ENCODE results near the gene AHCYL2.
A peak's percentile ranks its signal among the peaks of the same experiment; 100 is the strongest.
"Not testable (repeated sequence)": the region's sequence is repeated elsewhere in the genome, so short reads cannot be mapped to it uniquely, and the experiment has no call there.

The AHCYL2 gene

DNA sequence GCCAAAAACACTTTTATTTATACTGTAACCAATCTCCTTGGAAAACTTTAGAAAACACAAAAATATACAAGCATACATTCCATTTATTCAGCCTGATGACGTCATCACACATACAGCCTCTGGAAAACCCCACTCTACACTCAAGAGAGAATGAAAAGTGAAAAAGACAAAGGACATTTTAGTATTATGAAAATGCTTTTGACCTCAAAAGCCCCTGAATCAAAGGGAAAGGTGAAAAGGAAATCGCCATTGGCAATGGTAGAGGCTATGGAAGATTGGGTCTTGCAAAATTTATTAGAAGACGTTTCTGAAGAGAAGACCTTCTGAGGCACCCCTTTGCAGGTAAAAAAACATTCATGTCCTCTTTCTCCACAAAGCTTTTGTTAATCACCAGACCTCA is 126.5 kb downstream of the AHCYL2 start:
- TF ChIP-seq, protein P1, sequence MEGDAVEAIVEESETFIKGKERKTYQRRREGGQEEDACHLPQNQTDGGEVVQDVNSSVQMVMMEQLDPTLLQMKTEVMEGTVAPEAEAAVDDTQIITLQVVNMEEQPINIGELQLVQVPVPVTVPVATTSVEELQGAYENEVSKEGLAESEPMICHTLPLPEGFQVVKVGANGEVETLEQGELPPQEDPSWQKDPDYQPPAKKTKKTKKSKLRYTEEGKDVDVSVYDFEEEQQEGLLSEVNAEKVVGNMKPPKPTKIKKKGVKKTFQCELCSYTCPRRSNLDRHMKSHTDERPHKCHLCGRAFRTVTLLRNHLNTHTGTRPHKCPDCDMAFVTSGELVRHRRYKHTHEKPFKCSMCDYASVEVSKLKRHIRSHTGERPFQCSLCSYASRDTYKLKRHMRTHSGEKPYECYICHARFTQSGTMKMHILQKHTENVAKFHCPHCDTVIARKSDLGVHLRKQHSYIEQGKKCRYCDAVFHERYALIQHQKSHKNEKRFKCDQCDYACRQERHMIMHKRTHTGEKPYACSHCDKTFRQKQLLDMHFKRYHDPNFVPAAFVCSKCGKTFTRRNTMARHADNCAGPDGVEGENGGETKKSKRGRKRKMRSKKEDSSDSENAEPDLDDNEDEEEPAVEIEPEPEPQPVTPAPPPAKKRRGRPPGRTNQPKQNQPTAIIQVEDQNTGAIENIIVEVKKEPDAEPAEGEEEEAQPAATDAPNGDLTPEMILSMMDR (IDR thresholded peaks at IDR 0.05; ENCODE audit: control extremely low read depth, extremely low read depth, low read depth, missing control alignments), result no peak
- DNase-seq (ENCODE audit: extremely low spot score), result peak; percentile 17
- ChIA-PET POLR2A (no interaction called here), CTCF (interaction anchor here (1.2 to 3.3 kb wide), 2 partner anchors 8 to 16 kb away, joined by 6 to 32 read pairs; no protein-coding TSS in a partner anchor)

DNA sequence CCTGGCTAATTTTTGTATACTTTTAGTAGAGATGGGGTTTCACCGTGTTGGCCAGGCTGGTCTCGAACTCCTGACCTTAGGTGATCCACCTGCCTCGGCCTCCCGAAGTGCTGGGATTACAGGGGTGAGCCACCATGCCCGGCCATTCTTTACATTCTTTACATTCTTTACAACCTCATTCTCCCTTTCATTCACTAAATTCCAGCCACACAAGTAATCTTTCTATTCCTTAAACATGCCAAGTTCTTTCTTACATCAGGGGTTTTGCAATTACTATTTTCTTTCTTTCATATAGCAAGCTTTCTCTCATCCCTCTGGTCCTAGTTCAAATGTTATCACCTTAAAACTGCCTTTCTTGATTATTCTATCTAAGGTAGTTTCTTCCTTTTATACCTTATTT is 128.3 kb downstream of the AHCYL2 start:
- POLR2A ChIA-PET; DNase-seq (ENCODE audit: extremely low spot score): not testable (repeated sequence)
- CTCF ChIA-PET, result interaction anchor here (1.1 to 3.3 kb wide), 3 partner anchors 9 to 15 kb away, joined by 4 to 32 read pairs (median 6); no protein-coding TSS in a partner anchor

DNA sequence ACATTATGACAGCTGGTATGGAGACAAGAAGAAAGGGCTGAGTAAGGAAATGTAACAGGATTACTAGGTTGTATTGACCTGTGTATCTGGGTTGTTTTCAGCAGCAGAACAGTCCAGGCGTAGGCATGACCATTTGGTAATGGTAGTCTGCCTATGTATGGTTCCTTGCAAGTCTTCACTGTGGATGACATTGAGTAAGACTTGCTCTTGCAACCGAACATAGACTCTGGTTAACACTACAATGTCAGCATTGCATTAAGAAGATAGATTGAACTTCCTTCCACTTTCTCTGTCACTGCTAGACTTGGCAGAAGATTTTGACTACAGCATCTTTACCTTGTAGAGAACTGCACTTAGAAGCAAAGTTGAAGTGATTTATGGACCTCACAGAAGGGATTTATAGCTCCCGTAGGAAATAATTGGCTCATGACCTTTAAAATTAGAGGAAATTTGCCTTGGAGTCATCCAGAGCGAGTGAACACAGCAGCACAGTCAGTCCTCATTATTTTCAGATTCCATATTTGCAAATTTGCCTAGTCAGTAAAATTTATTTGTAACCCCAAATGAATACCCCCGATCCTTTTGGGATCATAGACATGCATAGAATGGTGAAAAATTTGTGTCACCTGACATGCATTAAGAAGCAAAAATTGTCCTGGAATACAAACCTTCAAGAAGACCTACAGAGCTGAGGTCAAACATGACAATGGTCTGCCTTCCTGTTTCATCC is 129.8 kb downstream of the AHCYL2 start:
- ChIA-PET CTCF (interaction anchor here (1.2 to 17.8 kb wide), 5 partner anchors 9 to 23 kb away, joined by 6 to 255 read pairs (median 12); no protein-coding TSS in a partner anchor), POLR2A (no interaction called here)
- TF ChIP-seq, protein P1 (IDR thresholded peaks at IDR 0.05; ENCODE audit: control extremely low read depth, extremely low read depth, low read depth, missing control alignments), result no peak

DNA sequence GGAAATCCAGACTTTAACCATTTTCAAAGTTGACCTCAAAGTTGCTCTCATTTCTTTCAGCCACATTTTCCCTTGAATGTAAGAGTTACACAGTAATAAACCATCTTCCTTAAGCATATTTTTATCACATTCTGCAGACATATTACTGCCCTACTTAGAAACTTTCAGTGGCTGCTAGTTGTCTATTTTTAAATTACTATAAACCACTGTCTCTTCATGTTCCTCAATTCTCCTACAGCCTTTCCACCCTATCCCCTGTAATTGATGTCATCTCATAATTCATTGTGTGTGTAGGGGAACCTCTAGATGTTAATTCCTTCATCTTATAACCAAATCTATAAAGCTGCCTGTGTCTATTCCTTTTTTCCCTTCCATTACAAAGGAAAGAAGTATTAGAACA is 131.3 kb downstream of the AHCYL2 start:
- DNase-seq (ENCODE audit: extremely low spot score), result no peak
- CTCF ChIA-PET, result interaction anchor here (4.4 to 17.8 kb wide), 2 partner anchors 13 to 21 kb away, joined by 41 to 255 read pairs; no protein-coding TSS in a partner anchor
- POLR2A ChIA-PET, result no interaction called here
- TF ChIP-seq, protein P1 (IDR thresholded peaks at IDR 0.05; ENCODE audit: control extremely low read depth, extremely low read depth, low read depth, missing control alignments), result no peak

More for the DNA sequence above, 129.8 kb downstream of the AHCYL2 start:
- DNase-seq (ENCODE audit: extremely low spot score), result no peak

DNA sequence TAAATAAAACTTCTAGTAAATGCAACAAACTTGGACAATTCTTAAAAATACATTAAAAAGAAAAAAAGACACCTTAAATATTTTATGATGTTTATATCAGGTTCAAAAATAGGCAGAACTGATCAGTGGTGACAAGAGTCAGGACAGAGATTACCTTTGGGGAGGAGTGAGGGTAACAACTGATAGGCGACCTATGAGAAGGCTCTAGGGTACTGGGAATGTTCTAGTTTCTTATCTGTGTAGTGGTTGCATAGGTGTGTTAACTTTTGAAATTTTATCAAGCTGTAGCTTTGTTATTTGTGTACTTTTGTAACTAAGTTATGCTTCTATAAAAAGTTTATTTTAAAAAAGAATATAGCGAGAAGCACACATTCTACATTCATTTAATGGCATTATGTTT is 134.3 kb downstream of the AHCYL2 start:
- TF ChIP-seq, protein P1 (IDR thresholded peaks at IDR 0.05; ENCODE audit: control extremely low read depth, extremely low read depth, low read depth, missing control alignments), result no peak
- DNase-seq (ENCODE audit: extremely low spot score), result no peak
- ChIA-PET POLR2A (no interaction called here), CTCF (interaction anchor here (1.2 to 17.8 kb wide), 8 partner anchors 10 to 482 kb away, joined by 3 to 255 read pairs (median 4); no protein-coding TSS in a partner anchor)

DNA sequence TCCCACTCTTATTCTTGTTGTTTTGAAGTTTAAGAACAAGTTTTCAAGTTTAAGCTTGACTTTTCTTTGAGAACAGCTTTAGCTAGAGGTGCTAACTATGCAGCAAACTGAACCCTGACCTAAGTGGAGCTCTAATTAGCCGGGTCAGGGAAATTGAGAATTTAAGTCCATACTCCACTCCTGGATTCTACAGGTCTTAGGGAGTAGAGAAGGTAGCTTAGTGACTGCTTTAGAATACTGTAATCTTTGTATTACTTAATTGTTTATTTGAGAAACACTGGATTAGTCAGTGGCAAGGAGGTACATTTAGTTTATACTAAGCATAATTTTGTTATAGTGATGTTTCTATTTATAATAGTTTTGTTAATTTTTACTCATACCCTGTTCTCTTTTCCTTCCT is 134.8 kb downstream of the AHCYL2 start:
- DNase-seq (ENCODE audit: extremely low spot score), result no peak
- POLR2A ChIA-PET, result no interaction called here
- TF ChIP-seq, protein P1 (IDR thresholded peaks at IDR 0.05; ENCODE audit: control extremely low read depth, extremely low read depth, low read depth, missing control alignments), result no peak
- CTCF ChIA-PET, result interaction anchor here (1.2 to 17.8 kb wide), 9 partner anchors 10 to 482 kb away, joined by 3 to 255 read pairs (median 4); no protein-coding TSS in a partner anchor

DNA sequence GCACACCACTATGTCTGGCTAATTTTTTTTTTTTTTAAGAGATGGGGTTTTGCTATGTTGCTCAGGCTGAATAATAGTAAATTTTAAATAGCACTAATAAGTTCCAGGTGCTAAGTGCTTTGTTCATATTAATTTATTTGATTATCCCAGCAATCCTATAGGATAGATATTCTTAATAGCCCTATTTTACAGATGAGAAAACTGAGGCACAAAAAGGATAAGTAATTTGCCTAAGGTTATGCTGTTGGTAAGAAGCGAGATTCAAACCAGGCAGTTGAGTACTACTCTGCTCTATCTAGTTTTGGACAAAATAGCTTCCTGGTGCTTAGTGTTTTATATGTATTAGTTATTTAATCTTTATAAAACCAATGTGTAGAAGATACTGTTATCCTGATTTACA is 136.9 kb downstream of the AHCYL2 start:
- CTCF ChIA-PET, result interaction anchor here (1.0 to 17.8 kb wide), 5 partner anchors 9 to 26 kb away, joined by 3 to 255 read pairs (median 5); no protein-coding TSS in a partner anchor
- TF ChIP-seq, protein P1 (IDR thresholded peaks at IDR 0.05; ENCODE audit: control extremely low read depth, extremely low read depth, low read depth, missing control alignments), result no peak

More for the DNA sequence above, 136.9 kb downstream of the AHCYL2 start:
- POLR2A ChIA-PET, result no interaction called here
- no peak for DNase-seq (ENCODE audit: extremely low spot score)

Data from GM10248 (cell line).